Peyer's patch (tissue), 4 donors: ENCODE data around the gene RIMS4. TPM values are rescaled to one million over a fixed set of nuclear protein-coding genes. Genes with fewer than 3 reads are reported as not detected.

ENCODE experiments used
- DNase-seq, 3 donors: peaks; one replicate each; pipeline ENCODE4 v3.0.0-alpha.2; 2017 to 2019
- H3K27ac ChIP-seq, 4 donors: fragments of 200-600 bp; sonication (generic); one replicate each; pipeline ENCODE4 v1.5.1; 2016 to 2019
- H3K27me3 ChIP-seq, 2 donors: fragments of 200-600 bp; sonication (generic); one replicate each; pipeline ENCODE4 v1.5.1; 2019
- H3K36me3 ChIP-seq, 3 donors: fragments of 200-600 bp; sonication (generic); one replicate each; pipeline ENCODE4 v1.5.1; 2016 to 2019
- H3K4me1 ChIP-seq, 4 donors: fragments of 200-600 bp; sonication (generic); one replicate each; pipeline ENCODE4 v1.5.1; 2016 to 2019
- H3K4me3 ChIP-seq, 4 donors: fragments of 200-600 bp; sonication (generic); 1 replicate in 3 of 4; 2 replicates in 1 of 4; pipeline ENCODE4 v1.5.1; 2016 to 2019; ENCODE audit warnings: mild to moderate bottlenecking in 1 of 4
- H3K9me3 ChIP-seq, 4 donors: fragments of 200-600 bp; sonication (generic); one replicate each; pipeline ENCODE4 v1.5.1; 2016 to 2019; ENCODE audit warnings: mild to moderate bottlenecking in 1 of 4
- CTCF ChIP-seq, 6 experiments: fragments of 450-650 bp in 4 of 6; fragments of 200-600 bp in 2 of 6; sonication (generic) in 1 of 6; IDR thresholded peaks; one replicate each; pipeline ENCODE4 v1.5.1; 2017 to 2019; ENCODE audit warnings: antibody characterized with exemption in 6 of 6, mild to moderate bottlenecking in 3 of 6, moderate library complexity in 1 of 6
- POLR2A ChIP-seq, 2 donors: fragments of 450-650 bp; IDR thresholded peaks; one replicate each; pipeline ENCODE4 v1.5.1; 2017; ENCODE audit warnings: antibody characterized with exemption in 2 of 2, mild to moderate bottlenecking in 2 of 2, moderate library complexity in 2 of 2
- total RNA-seq, 4 donors: library from RNA; depleted of rRNA; stranded (reverse); fragments of >200 nt; gene quantifications; one replicate each; pipeline ENCODE4 v1.1.0, GENCODE V29; 2016

The RIMS4 gene
- total RNA-seq: under 1 TPM in 2 of 4 donors, not detected in 2; 0.13 to 0.18 TPM

GRCh38 chr20:44810391-44811149 is at the start of gene RIMS4:
TSS of gene RIMS4 (minus strand) at chr20:44810546. CDS start at chr20:44810271, 275 bp downstream.
- Histone ChIP-seq H3K36me3 (no peaks in the 10 kb centered on the region), H3K27me3 (peaks cover 0 to 17% of the 10 kb centered on the region in 2 donors), H3K9me3 (peaks cover 0 to 8% (median 4%) of the 10 kb centered on the region in 4 donors), H3K27ac (no peak within 1 kb of the TSS), H3K4me3 (no peak within 1 kb of the TSS), H3K4me1 (peaks cover 0 to 9% (median 2%) of the 10 kb centered on the region in 4 donors)
- DNase-seq: no peak
- TF ChIP-seq POLR2A (IDR thresholded peaks at IDR 0.05) (no peak), CTCF (IDR thresholded peaks at IDR 0.05) (no peak)

DNA sequence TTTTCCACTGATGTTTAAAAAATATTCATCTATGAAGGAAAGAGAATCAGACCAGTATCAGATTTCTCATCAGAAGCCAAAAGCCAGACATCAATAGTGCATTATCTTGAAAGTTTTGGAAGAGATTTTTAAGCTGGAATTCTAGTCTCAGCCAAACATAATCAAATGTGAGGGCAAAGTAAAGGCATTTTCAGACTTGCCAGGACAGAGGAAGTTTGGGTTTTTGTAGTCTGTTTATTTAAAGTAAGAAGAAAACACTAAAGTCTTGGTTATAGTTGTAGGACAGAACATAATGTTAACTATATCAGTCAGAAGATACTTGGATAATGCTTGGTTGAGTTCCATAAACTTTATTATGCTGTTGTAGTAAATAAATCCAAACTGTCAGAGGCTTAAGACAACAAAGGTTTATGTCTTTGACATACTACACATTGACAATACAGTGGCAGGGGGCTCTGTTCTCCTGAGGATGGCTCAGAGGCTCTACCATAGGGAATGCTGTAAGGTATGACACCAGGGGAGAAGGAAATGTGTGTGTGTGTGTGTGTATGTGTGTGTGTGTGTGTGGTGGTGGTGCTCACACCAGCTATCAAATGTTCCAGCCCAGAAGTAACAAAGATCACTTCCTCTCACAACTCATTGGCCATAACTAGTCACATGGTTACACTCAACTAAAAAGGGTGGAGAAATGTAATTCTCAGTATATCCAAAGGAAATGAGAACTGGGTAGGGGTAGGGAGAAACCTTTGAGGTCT is 48.4 kb upstream of the RIMS4 start:
- Histone ChIP-seq H3K4me1 (peaks cover 0 to 5% (median 0%) of the 10 kb centered on the region in 4 donors), H3K27me3 (no peaks in the 10 kb centered on the region), H3K9me3 (no peaks in the 10 kb centered on the region), H3K4me3 (no peak overlapping the region), H3K27ac (no peak overlapping the region), H3K36me3 (no peaks in the 10 kb centered on the region)
- TF ChIP-seq CTCF (IDR thresholded peaks at IDR 0.05) (no peak), POLR2A (IDR thresholded peaks at IDR 0.05) (no peak)
- DNase-seq: no peak

DNA sequence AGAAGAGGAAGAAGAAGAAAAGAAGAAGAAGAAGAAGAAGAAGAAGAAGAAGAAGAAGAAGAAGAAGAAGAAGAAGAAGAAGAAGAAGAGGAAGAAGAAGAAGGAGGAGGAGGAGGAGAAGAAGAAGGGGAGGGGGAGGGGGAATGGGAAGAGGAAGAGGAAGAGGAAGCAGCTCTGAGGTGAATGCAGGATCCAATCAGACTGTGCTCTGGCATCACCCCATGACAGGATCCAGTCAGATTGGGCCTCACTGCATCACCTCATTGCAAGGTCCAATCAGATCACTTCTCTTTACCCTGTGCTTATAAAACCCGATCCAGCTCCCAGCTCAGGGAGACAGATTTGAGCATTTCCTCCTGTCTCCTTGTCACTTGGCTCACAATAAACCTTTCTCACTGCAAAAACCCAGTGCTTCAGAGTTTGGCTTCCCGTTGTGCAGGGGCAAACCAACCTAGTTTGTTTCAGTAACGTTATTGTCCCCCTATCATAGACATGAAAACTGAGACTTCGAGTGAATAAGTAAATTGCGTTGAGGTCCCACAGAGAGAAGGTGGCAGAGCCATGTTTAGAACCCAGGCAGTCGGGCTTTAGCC is 46.6 kb upstream of the RIMS4 start:
- Histone ChIP-seq H3K27ac (no peak overlapping the region), H3K9me3 (no peaks in the 10 kb centered on the region), H3K27me3 (no peaks in the 10 kb centered on the region), H3K36me3 (no peaks in the 10 kb centered on the region), H3K4me1 (peaks cover 0 to 5% (median 0%) of the 10 kb centered on the region in 4 donors), H3K4me3 (no peak overlapping the region)
- TF ChIP-seq POLR2A (IDR thresholded peaks at IDR 0.05) (no peak), CTCF (IDR thresholded peaks at IDR 0.05) (no peak)
- no peak for DNase-seq

- Histone ChIP-seq H3K9me3 (no peaks in the 10 kb centered on the region), H3K27me3 (no peaks in the 10 kb centered on the region), H3K4me3 (no peak overlapping the region), H3K27ac (no peak overlapping the region), H3K4me1 (peaks cover 0 to 2% (median 0%) of the 10 kb centered on the region in 4 donors), H3K36me3 (no peaks in the 10 kb centered on the region)
- no peak for TF ChIP-seq POLR2A (IDR thresholded peaks at IDR 0.05)
- TF ChIP-seq CTCF (IDR thresholded peaks at IDR 0.05): no peak
- DNase-seq: no peak
Measured at GRCh38 chr20:44856442-44856841, 46.1 kb upstream of the RIMS4 start.

GRCh38 chr20:44851545-44851944 is 41.2 kb upstream of the RIMS4 start:
- DNase-seq: no peak
- TF ChIP-seq CTCF (IDR thresholded peaks at IDR 0.05): peak in 2 of 6 experiments; percentile 16 to 30
- no peak for TF ChIP-seq POLR2A (IDR thresholded peaks at IDR 0.05)
- Histone ChIP-seq H3K27ac (peak overlapping the region in 2 of 4 donors; percentile 36 to 72), H3K9me3 (no peaks in the 10 kb centered on the region), H3K4me1 (peaks cover 0 to 6% (median 2%) of the 10 kb centered on the region in 4 donors), H3K27me3 (no peaks in the 10 kb centered on the region), H3K36me3 (no peaks in the 10 kb centered on the region), H3K4me3 (no peak overlapping the region)
